ENCODE measurements around the gene GPER1.
A peak's percentile ranks its signal among the peaks of the same experiment; 100 is the strongest.
"Not testable (repeated sequence)": the region's sequence is repeated elsewhere in the genome, so short reads cannot be mapped to it uniquely, and the experiment has no call there.

GPER1 gene

GRCh38 chr7:1134951-1135350 lies 47.0 kb downstream of the GPER1 start:
- H3K4me3 ChIP-seq (ENCODE audit: low read length), result no peak overlapping the region
- no peaks in the 10 kb centered on the region for H3K27me3 ChIP-seq (ENCODE audit: insufficient read depth, low read length)
- peaks cover 6% of the 10 kb centered on the region; the same call in 1 of the 2 replicates for H3K4me1 ChIP-seq (ENCODE audit: insufficient read depth, low read length)
- peaks cover 5% of the 10 kb centered on the region for H3K36me3 ChIP-seq (ENCODE audit: insufficient read depth, low read depth, low read length)
- H3K9ac ChIP-seq (ENCODE audit: low read depth, low read length), result no peak overlapping the region
- no peaks in the 10 kb centered on the region for H3K9me3 ChIP-seq (ENCODE audit: insufficient read depth, low read depth, low read length)
- no peak overlapping the region for H3K27ac ChIP-seq (ENCODE audit: low read length)

- H3K27ac ChIP-seq (ENCODE audit: low read length), result no peak overlapping the region
- H3K9ac ChIP-seq (ENCODE audit: low read depth, low read length), result peak overlapping the region; percentile 75; the same call in 1 of the 2 replicates
- H3K4me1 ChIP-seq (ENCODE audit: insufficient read depth, low read length), result peaks cover 6% of the 10 kb centered on the region; the same call in 1 of the 2 replicates
- no peaks in the 10 kb centered on the region for H3K27me3 ChIP-seq (ENCODE audit: insufficient read depth, low read length)
- H3K36me3 ChIP-seq (ENCODE audit: insufficient read depth, low read depth, low read length), result peaks cover 5% of the 10 kb centered on the region; the same call in 1 of the 2 replicates
- H3K9me3 ChIP-seq (ENCODE audit: insufficient read depth, low read depth, low read length), result no peaks in the 10 kb centered on the region
- H3K4me3 ChIP-seq (ENCODE audit: low read length), result peak overlapping the region; percentile 79
Measured at GRCh38 chr7:1136841-1137516, 49.1 kb downstream of the GPER1 start.

- Histone ChIP-seq H3K36me3 (ENCODE audit: insufficient read depth, low read depth, low read length) (peaks cover 5% of the 10 kb centered on the region; the same call in 1 of the 2 replicates), H3K9ac (ENCODE audit: low read depth, low read length) (peak overlapping the region; percentile 75), H3K9me3 (ENCODE audit: insufficient read depth, low read depth, low read length) (no peaks in the 10 kb centered on the region), H3K4me1 (ENCODE audit: insufficient read depth, low read length) (peaks cover 6% of the 10 kb centered on the region; the same call in 1 of the 2 replicates), H3K27ac (ENCODE audit: low read length) (no peak overlapping the region), H3K4me3 (ENCODE audit: low read length) (peak overlapping the region; percentile 79), H3K27me3 (ENCODE audit: insufficient read depth, low read length) (no peaks in the 10 kb centered on the region)
Measured at GRCh38 chr7:1137517-1138167, 49.7 kb downstream of the GPER1 start.

- peaks cover 6% of the 10 kb centered on the region; the same call in 1 of the 2 replicates for H3K4me1 ChIP-seq (ENCODE audit: insufficient read depth, low read length)
- H3K27ac ChIP-seq (ENCODE audit: low read length), result no peak overlapping the region
- H3K36me3 ChIP-seq (ENCODE audit: insufficient read depth, low read depth, low read length), result no peaks in the 10 kb centered on the region
- H3K9ac ChIP-seq (ENCODE audit: low read depth, low read length), result no peak overlapping the region
- no peaks in the 10 kb centered on the region for H3K27me3 ChIP-seq (ENCODE audit: insufficient read depth, low read length)
- H3K4me3 ChIP-seq (ENCODE audit: low read length), result no peak overlapping the region
- no peaks in the 10 kb centered on the region for H3K9me3 ChIP-seq (ENCODE audit: insufficient read depth, low read depth, low read length)
Measured at GRCh38 chr7:1140476-1141104, 52.7 kb downstream of the GPER1 start.

- H3K4me1 ChIP-seq (ENCODE audit: insufficient read depth, low read length), result peaks cover 5% of the 10 kb centered on the region; the same call in 1 of the 2 replicates
- no peak overlapping the region for H3K4me3 ChIP-seq (ENCODE audit: low read length)
- no peaks in the 10 kb centered on the region for H3K9me3 ChIP-seq (ENCODE audit: insufficient read depth, low read depth, low read length)
- H3K9ac ChIP-seq (ENCODE audit: low read depth, low read length), result no peak overlapping the region
- no peaks in the 10 kb centered on the region for H3K36me3 ChIP-seq (ENCODE audit: insufficient read depth, low read depth, low read length)
- H3K27me3 ChIP-seq (ENCODE audit: insufficient read depth, low read length), result no peaks in the 10 kb centered on the region
- no peak overlapping the region for H3K27ac ChIP-seq (ENCODE audit: low read length)
Measured at GRCh38 chr7:1141651-1142050, 53.7 kb downstream of the GPER1 start.

- no peak overlapping the region for H3K9ac ChIP-seq (ENCODE audit: low read depth, low read length)
- no peaks in the 10 kb centered on the region for H3K9me3 ChIP-seq (ENCODE audit: insufficient read depth, low read depth, low read length)
- no peaks in the 10 kb centered on the region for H3K27me3 ChIP-seq (ENCODE audit: insufficient read depth, low read length)
- no peak overlapping the region for H3K27ac ChIP-seq (ENCODE audit: low read length)
- no peaks in the 10 kb centered on the region for H3K36me3 ChIP-seq (ENCODE audit: insufficient read depth, low read depth, low read length)
- no peak overlapping the region for H3K4me3 ChIP-seq (ENCODE audit: low read length)
- H3K4me1 ChIP-seq (ENCODE audit: insufficient read depth, low read length), result peaks cover under 1% of the 10 kb centered on the region; the same call in 1 of the 2 replicates
Measured at GRCh38 chr7:1142051-1142635, 54.2 kb downstream of the GPER1 start.

- not testable (repeated sequence) for H3K9me3 ChIP-seq (ENCODE audit: insufficient read depth, low read depth, low read length)
Measured at GRCh38 chr7:1143031-1143430, 55.1 kb downstream of the GPER1 start.

More at GRCh38 chr7:1143031-1143430, 55.1 kb downstream of the GPER1 start:
- H3K36me3 ChIP-seq (ENCODE audit: insufficient read depth, low read depth, low read length); H3K27ac ChIP-seq (ENCODE audit: low read length); H3K27me3 ChIP-seq (ENCODE audit: insufficient read depth, low read length); H3K4me1 ChIP-seq (ENCODE audit: insufficient read depth, low read length); H3K4me3 ChIP-seq (ENCODE audit: low read length); H3K9ac ChIP-seq (ENCODE audit: low read depth, low read length): not testable (repeated sequence)

All from iPS-20b (cell line).